Prostate gland (tissue), 2 donors: ENCODE results near the gene SLC6A16.

Experiments used
- POLR2A ChIP-seq: fragments of 450-650 bp; IDR thresholded peaks from one replicate; pipeline ENCODE4 v1.6.1; 2016; ENCODE audit warnings: antibody characterized with exemption, mild to moderate bottlenecking
- POLR2AphosphoS5 ChIP-seq: sonication (generic); formaldehyde crosslinking; IDR thresholded peaks from one replicate; pipeline ENCODE4 v1.6.1; 2017; ENCODE audit warnings: antibody characterized with exemption
- TF ChIP-seq, protein P1 (sequence below), 4 experiments: fragments of 200-600 bp in 2 of 4; fragments of 450-650 bp in 2 of 4; sonication (generic) in 2 of 4; IDR thresholded peaks; 1 replicate in 3 of 4; 2 replicates in 1 of 4; pipeline ENCODE4 v1.5.1; 2016 to 2019; ENCODE audit warnings: antibody characterized with exemption in 4 of 4, mild to moderate bottlenecking in 2 of 4, moderate library complexity in 2 of 4

GRCh38 chr19:49287141-49287770 is 37.7 kb downstream of the SLC6A16 start:
- TF ChIP-seq, protein P1, sequence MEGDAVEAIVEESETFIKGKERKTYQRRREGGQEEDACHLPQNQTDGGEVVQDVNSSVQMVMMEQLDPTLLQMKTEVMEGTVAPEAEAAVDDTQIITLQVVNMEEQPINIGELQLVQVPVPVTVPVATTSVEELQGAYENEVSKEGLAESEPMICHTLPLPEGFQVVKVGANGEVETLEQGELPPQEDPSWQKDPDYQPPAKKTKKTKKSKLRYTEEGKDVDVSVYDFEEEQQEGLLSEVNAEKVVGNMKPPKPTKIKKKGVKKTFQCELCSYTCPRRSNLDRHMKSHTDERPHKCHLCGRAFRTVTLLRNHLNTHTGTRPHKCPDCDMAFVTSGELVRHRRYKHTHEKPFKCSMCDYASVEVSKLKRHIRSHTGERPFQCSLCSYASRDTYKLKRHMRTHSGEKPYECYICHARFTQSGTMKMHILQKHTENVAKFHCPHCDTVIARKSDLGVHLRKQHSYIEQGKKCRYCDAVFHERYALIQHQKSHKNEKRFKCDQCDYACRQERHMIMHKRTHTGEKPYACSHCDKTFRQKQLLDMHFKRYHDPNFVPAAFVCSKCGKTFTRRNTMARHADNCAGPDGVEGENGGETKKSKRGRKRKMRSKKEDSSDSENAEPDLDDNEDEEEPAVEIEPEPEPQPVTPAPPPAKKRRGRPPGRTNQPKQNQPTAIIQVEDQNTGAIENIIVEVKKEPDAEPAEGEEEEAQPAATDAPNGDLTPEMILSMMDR (IDR thresholded peaks at IDR 0.05), result no peak
- no peak for TF ChIP-seq POLR2A
- TF ChIP-seq POLR2AphosphoS5, result no peak
